Endothelial cell of umbilical vein (primary cell): ENCODE measurements around the gene SAPCD2. TPM values are rescaled to one million over a fixed set of nuclear protein-coding genes. Genes with fewer than 3 reads are reported as not detected.

Source experiments
- BruUV-seq: library from RNA; stranded (reverse); fragments of 400-500 nt; replicated peaks from 2 replicates; lab custom pipeline; 2021; lab: Mats Ljungman, UMichigan
- CTCF ChIA-PET: fragments of 300-600, 350-600 bp; sonication (Branson Sonifier 250); formaldehyde crosslinking; loops from one replicate; lab custom pipeline; 2021; ENCODE audit warnings: antibody characterized with exemption, inconsistent platforms; lab: Charles Lee
- POLR2A ChIA-PET: fragments of 300-600, 350-600 bp; sonication (Branson Sonifier 250); formaldehyde crosslinking; loops from one replicate; lab custom pipeline; 2021; ENCODE audit warnings: antibody characterized with exemption, inconsistent platforms; lab: Charles Lee
- DNase-seq: peaks from one replicate; pipeline ENCODE4 v3.0.0-alpha.2; 2011; ENCODE audit warnings: low read depth, low spot score
- FAIRE-seq: peaks from 2 replicates; lab custom pipeline; 2011; peaks lifted over from hg19 to GRCh38; lab: Jason Lieb, UNC
- H2AFZ ChIP-seq: 2 replicates; pipeline ENCODE4 v1.6.0; 2012; ENCODE audit warnings: low read depth, low read length, control low read depth, inconsistent platforms
- H3K27ac ChIP-seq: 2 replicates; pipeline ENCODE4 v1.5.1; 2011; ENCODE audit warnings: low read depth, mild to moderate bottlenecking, control low read depth, low read length, moderate library complexity; ENCODE audit not compliant: insufficient read depth
- H3K27me3 ChIP-seq, 2 experiments: 2 replicates each; pipeline versions ENCODE4 v1.6.0 to v1.6.1; 2011; ENCODE audit warnings: low read length in 2 of 2, mixed read lengths in 1 of 2; ENCODE audit not compliant: control insufficient read depth in 2 of 2, insufficient read depth in 2 of 2
- H3K36me3 ChIP-seq, 2 experiments: 2 replicates in 1 of 2; 3 replicates in 1 of 2; pipeline ENCODE4 v1.5.1; 2011; ENCODE audit warnings: low read length in 2 of 2, mild to moderate bottlenecking in 1 of 2, moderate library complexity in 1 of 2; ENCODE audit not compliant: control insufficient read depth in 2 of 2, insufficient read depth in 2 of 2; ENCODE audit errors: extremely low read depth in 1 of 2
- H3K4me1 ChIP-seq: 3 replicates; pipeline ENCODE4 v1.5.1; 2011; ENCODE audit warnings: mild to moderate bottlenecking, low read length; ENCODE audit not compliant: control insufficient read depth, insufficient read depth; ENCODE audit errors: extremely low read depth
- H3K4me2 ChIP-seq: 2 replicates; pipeline ENCODE4 v1.6.1; 2011; ENCODE audit warnings: low read length, control low read depth, mixed read lengths; ENCODE audit not compliant: insufficient read depth
- H3K4me3 ChIP-seq, 3 experiments: fragments of 200-600 bp in 1 of 3; sonication (generic), shearing (Covaris generic) in 1 of 3; replicated peaks in 1 of 3; 2 replicates each; pipeline ENCODE4 v1.5.1; 2011 to 2016; ENCODE audit warnings: control low read depth in 3 of 3, low read length in 3 of 3, mild to moderate bottlenecking in 2 of 3, inconsistent platforms in 1 of 3, low read depth in 1 of 3, moderate library complexity in 1 of 3; ENCODE audit not compliant: insufficient read depth in 1 of 3
- H3K79me2 ChIP-seq: 2 replicates; pipeline ENCODE4 v1.6.0; 2012; ENCODE audit warnings: low read length, inconsistent platforms; ENCODE audit not compliant: control insufficient read depth, insufficient read depth
- H3K9ac ChIP-seq: replicated peaks from 2 replicates; pipeline ENCODE3; 2011; ENCODE audit warnings: low read length, control low read depth; ENCODE audit not compliant: insufficient read depth; ENCODE audit errors: extremely low read depth
- H3K9me1 ChIP-seq: replicated peaks from 3 replicates; pipeline ENCODE4 v1.6.0; 2011; ENCODE audit warnings: mild to moderate bottlenecking, low read length; ENCODE audit not compliant: control insufficient read depth, insufficient read depth; ENCODE audit errors: extremely low read depth
- H3K9me3 ChIP-seq: replicated peaks from 2 replicates; pipeline ENCODE4 v1.5.1; 2012; ENCODE audit warnings: low read length, inconsistent platforms; ENCODE audit not compliant: control insufficient read depth, insufficient read depth
- H4K20me1 ChIP-seq: replicated peaks from 2 replicates; pipeline ENCODE3; 2011; ENCODE audit warnings: mild to moderate bottlenecking, low read length; ENCODE audit not compliant: control insufficient read depth, insufficient read depth; ENCODE audit errors: extremely low read depth
- EZH2 ChIP-seq: IDR thresholded peaks from 2 replicates; pipeline ENCODE4 v1.6.1; 2012; ENCODE audit warnings: borderline replicate concordance, low read depth, mild to moderate bottlenecking, moderate library complexity, low read length, inconsistent platforms; ENCODE audit not compliant: severe bottlenecking
- FOS ChIP-seq: IDR thresholded peaks from 2 replicates; pipeline ENCODE4 v1.6.1; 2011; ENCODE audit warnings: mild to moderate bottlenecking, low read length, moderate library complexity, borderline replicate concordance; ENCODE audit not compliant: insufficient read depth
- GATA2 ChIP-seq: IDR thresholded peaks from 2 replicates; pipeline ENCODE4 v1.7.0; 2011; ENCODE audit warnings: low read depth, mild to moderate bottlenecking, moderate library complexity, mixed read lengths, low read length; ENCODE audit not compliant: insufficient read length, insufficient read depth
- JUN ChIP-seq: IDR thresholded peaks from 2 replicates; pipeline ENCODE4 v1.6.1; 2011; ENCODE audit warnings: borderline replicate concordance, low read depth; ENCODE audit not compliant: insufficient read length, insufficient read depth
- MYC ChIP-seq: IDR thresholded peaks from one replicate; pipeline ENCODE4 v1.6.1; 2011; ENCODE audit warnings: mild to moderate bottlenecking, low read depth, low read length
- POLR2A ChIP-seq: IDR thresholded peaks from 2 replicates; pipeline ENCODE4 v1.6.1; 2012; ENCODE audit warnings: low read depth, mild to moderate bottlenecking, control low read depth, low read length
- POLR2AphosphoS5 ChIP-seq: IDR thresholded peaks from 2 replicates; pipeline ENCODE4 v1.6.1; 2012; ENCODE audit warnings: low read depth, mild to moderate bottlenecking, control low read depth, low read length, moderate library complexity; ENCODE audit not compliant: insufficient read depth
- dilution Hi-C: fragments of 300-500 bp; cut with MboI; formaldehyde crosslinking; loops from one replicate; pipeline ENCODE4 v1.15.0; 2019; ENCODE audit warnings: low sequenced_read_pairs; ENCODE audit not compliant: extremely low pct_ligation_motif_present
- intact Hi-C: fragments of 100-400 bp; cut with micrococcal nuclease; formaldehyde crosslinking; loops from one replicate; pipeline ENCODE4 v1.10.0; 2022
- polyA plus RNA-seq, 4 experiments: library from polyadenylated mRNA; depleted of rRNA in 3 of 4; stranded (reverse) in 3 of 4; unstranded in 1 of 4; fragments of >200 nt; gene quantifications; 2 replicates each; pipeline versions ENCODE4 v1.2.1 to v1.2.3, GENCODE V29; 2011 to 2012; ENCODE audit warnings: missing spikeins in 1 of 4
- total RNA-seq: library from RNA; stranded (reverse); gene quantifications from 2 replicates; pipeline ENCODE4 v1.2.3, GENCODE V29; 2021
- TF ChIP-seq, protein P1 (sequence below), 2 donors: IDR thresholded peaks; 1 replicate in 1 of 2; 2 replicates in 1 of 2; pipeline ENCODE4 v1.5.1; 2011; ENCODE audit warnings: low read length in 2 of 2, mild to moderate bottlenecking in 2 of 2, moderate library complexity in 2 of 2, control low read depth in 1 of 2, inconsistent platforms in 1 of 2, low read depth in 1 of 2; ENCODE audit not compliant: insufficient read depth in 1 of 2; ENCODE audit errors: extremely low read depth in 1 of 2
- TF ChIP-seq, protein P2 (sequence below): IDR thresholded peaks from 2 replicates; pipeline ENCODE4 v1.6.1; 2011; ENCODE audit not compliant: insufficient read depth, insufficient read length

Gene SAPCD2
- total and polyA plus RNA-seq, 2 donors (not counting 3 experiments of a cell fraction or from before 2014, with no cell fraction given) = 11.5 to 27.8 TPM

DNA sequence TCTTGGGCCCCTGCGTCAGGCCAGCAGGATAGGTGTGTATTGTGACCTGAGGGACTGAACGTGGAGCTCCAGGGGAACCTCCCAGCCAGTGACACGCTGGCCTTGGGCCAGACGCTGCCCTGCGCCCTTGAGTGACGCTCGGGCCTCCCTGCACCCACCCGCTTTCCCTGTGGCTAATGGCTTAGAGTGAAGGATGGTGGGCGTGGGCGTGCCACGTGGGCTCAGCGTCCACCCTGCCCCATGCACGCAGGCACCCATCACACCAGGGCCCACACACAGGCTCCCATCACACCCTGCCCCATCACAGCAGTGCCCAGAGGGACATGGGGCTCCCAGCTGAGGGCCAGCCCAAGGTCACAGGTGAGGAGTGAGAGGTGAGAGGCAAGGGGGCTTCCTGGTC is 33.3 kb downstream of the SAPCD2 start:
- CTCF ChIA-PET = interaction anchor here (1.5 to 4.3 kb wide), 3 partner anchors 8 to 89 kb away, joined by 4 to 111 read pairs (median 58); partner anchors contain the start of genes ABCA2 and NPDC1
- no peak for FAIRE-seq

DNA sequence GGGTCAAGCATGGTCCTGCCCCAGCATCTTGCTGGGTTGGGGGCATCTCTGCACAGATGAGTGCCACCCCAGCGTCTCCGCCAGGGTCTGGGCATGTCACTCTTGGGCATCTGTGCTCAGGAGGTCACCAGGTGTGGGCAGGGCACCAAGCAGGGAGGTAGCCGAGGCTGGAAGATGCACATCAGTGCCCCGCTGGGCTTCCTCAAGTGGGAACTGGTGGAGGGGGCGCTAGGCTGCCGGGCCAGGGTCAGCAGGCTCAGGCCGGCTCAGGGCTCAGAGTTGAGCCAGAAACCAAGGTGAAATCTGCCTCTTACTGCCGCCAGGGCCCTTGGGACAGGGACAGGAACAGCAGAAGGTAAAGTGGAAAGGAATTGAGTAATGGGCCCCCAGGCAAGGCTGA is 34.4 kb downstream of the SAPCD2 start:
- Histone ChIP-seq H3K27me3 (no peaks in the 10 kb centered on the region), H2AFZ (no peak overlapping the region), H3K4me1 (peaks cover 2% of the 10 kb centered on the region), H3K4me2 (no peak overlapping the region), H3K9me1 (no peaks in the 10 kb centered on the region), H3K9me3 (no peaks in the 10 kb centered on the region), H3K27ac (no peak overlapping the region), H3K9ac (no peak overlapping the region), H3K79me2 (no peaks in the 10 kb centered on the region), H3K36me3 (peaks cover 0 to 17% of the 10 kb centered on the region in 2 experiments), H4K20me1 (no peaks in the 10 kb centered on the region), H3K4me3 (no peak overlapping the region)
- no peak for FAIRE-seq
- DNase-seq = no peak
- no peak for TF ChIP-seq GATA2
- TF ChIP-seq EZH2 = no peak
- TF ChIP-seq, protein P1, sequence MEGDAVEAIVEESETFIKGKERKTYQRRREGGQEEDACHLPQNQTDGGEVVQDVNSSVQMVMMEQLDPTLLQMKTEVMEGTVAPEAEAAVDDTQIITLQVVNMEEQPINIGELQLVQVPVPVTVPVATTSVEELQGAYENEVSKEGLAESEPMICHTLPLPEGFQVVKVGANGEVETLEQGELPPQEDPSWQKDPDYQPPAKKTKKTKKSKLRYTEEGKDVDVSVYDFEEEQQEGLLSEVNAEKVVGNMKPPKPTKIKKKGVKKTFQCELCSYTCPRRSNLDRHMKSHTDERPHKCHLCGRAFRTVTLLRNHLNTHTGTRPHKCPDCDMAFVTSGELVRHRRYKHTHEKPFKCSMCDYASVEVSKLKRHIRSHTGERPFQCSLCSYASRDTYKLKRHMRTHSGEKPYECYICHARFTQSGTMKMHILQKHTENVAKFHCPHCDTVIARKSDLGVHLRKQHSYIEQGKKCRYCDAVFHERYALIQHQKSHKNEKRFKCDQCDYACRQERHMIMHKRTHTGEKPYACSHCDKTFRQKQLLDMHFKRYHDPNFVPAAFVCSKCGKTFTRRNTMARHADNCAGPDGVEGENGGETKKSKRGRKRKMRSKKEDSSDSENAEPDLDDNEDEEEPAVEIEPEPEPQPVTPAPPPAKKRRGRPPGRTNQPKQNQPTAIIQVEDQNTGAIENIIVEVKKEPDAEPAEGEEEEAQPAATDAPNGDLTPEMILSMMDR (IDR thresholded peaks at IDR 0.05; ENCODE audit: extremely low read depth in 1 of 2, insufficient read depth in 1 of 2, low read depth in 1 of 2, low read length in 2 of 2) = no peak
- TF ChIP-seq JUN = no peak
- no peak for TF ChIP-seq MYC
- TF ChIP-seq, protein P2, sequence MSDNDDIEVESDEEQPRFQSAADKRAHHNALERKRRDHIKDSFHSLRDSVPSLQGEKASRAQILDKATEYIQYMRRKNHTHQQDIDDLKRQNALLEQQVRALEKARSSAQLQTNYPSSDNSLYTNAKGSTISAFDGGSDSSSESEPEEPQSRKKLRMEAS = no peak
- no peak for TF ChIP-seq FOS
- no peak for TF ChIP-seq POLR2A
- TF ChIP-seq POLR2AphosphoS5 = no peak
- CTCF ChIA-PET = interaction anchor here (0.6 to 4.3 kb wide), 29 partner anchors 9 to 258 kb away, joined by 3 to 111 read pairs (median 6); partner anchors contain the start of genes AJM1, CLIC3, MAN1B1 and NPDC1
- no TSS peak for BruUV-seq
- dilution Hi-C loops = no loop called here
- intact Hi-C loops = loop anchor here (1.0 to 2.0 kb wide), 4 partner anchors 88 to 249 kb away; partner anchors contain the start of genes AJM1 and TMEM141
- POLR2A ChIA-PET = no interaction called here

More for the DNA sequence above, 33.3 kb downstream of the SAPCD2 start:
- DNase-seq = no peak
- H4K20me1 ChIP-seq = no peaks in the 10 kb centered on the region
- no peak overlapping the region for H3K9ac ChIP-seq
- H2AFZ ChIP-seq = no peak overlapping the region
- intact Hi-C loops (no loop called here), dilution Hi-C loops (no loop called here)
- POLR2A ChIA-PET = interaction anchor here (0.7 kb wide), 1 partner anchor 86 kb away, joined by 4 read pairs; no protein-coding TSS in a partner anchor
- no peak overlapping the region for H3K4me2 ChIP-seq
- no peaks in the 10 kb centered on the region for H3K9me3 ChIP-seq
- peaks cover 11% of the 10 kb centered on the region for H3K4me1 ChIP-seq
- H3K36me3 ChIP-seq = peaks cover 0 to 17% of the 10 kb centered on the region in 2 experiments
- TF ChIP-seq, protein P1 (IDR thresholded peaks at IDR 0.05; ENCODE audit: extremely low read depth in 1 of 2, insufficient read depth in 1 of 2, low read depth in 1 of 2, low read length in 2 of 2) = no peak
- H3K79me2 ChIP-seq = peaks cover 5% of the 10 kb centered on the region
- no TSS peak for BruUV-seq
- no peak overlapping the region for H3K27ac ChIP-seq
- no peaks in the 10 kb centered on the region for H3K27me3 ChIP-seq
- no peak overlapping the region for H3K4me3 ChIP-seq
- H3K9me1 ChIP-seq = no peaks in the 10 kb centered on the region
